ENCODE results near the gene P3H3.

DNA sequence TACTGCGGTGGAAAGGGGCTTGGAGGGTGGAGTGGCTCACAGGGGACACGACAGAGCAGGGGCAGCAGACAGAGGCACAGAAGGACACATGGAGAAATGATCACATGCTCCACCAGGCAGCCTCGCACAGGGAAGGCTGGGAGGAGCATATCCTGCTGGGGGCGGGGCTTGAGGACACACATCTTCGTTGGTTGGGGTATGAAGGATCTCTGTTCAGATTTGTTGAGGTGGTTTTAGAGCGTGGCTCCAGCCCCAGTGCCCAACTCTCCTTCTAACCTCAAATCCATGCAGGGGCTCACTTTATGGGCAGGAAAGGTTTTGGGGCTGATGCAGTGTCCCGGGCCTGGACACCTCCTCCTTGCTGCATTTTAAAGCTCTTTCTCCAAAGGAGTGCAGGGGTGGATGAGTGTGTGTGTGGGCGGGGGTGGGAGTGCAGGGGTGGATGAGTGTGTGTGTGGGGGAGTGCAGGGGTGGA, 733 bp upstream of the P3H3 start:
- TF ChIP-seq, protein P1, sequence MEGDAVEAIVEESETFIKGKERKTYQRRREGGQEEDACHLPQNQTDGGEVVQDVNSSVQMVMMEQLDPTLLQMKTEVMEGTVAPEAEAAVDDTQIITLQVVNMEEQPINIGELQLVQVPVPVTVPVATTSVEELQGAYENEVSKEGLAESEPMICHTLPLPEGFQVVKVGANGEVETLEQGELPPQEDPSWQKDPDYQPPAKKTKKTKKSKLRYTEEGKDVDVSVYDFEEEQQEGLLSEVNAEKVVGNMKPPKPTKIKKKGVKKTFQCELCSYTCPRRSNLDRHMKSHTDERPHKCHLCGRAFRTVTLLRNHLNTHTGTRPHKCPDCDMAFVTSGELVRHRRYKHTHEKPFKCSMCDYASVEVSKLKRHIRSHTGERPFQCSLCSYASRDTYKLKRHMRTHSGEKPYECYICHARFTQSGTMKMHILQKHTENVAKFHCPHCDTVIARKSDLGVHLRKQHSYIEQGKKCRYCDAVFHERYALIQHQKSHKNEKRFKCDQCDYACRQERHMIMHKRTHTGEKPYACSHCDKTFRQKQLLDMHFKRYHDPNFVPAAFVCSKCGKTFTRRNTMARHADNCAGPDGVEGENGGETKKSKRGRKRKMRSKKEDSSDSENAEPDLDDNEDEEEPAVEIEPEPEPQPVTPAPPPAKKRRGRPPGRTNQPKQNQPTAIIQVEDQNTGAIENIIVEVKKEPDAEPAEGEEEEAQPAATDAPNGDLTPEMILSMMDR (IDR thresholded peaks at IDR 0.05), result no peak
- TF ChIP-seq POLR2A (IDR thresholded peaks at IDR 0.05), result no peak

Measured in esophagus squamous epithelium (tissue), 4 donors.